ENCODE results near the gene RERE.

DNA sequence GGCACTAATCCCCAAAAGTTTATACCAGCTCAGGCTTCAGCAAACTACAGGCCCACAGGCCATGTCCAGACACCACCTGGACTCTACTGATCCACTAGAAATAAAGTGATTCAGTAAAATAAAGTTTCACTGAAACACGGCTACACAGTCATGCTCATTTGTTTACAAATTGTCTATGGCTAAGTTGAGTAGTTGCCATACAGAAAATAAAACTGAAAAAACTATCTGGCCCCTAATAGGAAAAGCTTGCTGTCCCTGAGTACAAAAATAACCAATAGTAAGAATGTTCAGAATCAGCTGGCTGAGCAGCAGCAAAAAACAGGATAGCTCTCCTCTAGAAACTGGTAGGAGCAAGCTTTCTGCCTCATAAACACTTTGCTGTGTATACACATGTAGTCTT is 221.5 kb downstream of the RERE start:
- TF ChIP-seq, protein P1, sequence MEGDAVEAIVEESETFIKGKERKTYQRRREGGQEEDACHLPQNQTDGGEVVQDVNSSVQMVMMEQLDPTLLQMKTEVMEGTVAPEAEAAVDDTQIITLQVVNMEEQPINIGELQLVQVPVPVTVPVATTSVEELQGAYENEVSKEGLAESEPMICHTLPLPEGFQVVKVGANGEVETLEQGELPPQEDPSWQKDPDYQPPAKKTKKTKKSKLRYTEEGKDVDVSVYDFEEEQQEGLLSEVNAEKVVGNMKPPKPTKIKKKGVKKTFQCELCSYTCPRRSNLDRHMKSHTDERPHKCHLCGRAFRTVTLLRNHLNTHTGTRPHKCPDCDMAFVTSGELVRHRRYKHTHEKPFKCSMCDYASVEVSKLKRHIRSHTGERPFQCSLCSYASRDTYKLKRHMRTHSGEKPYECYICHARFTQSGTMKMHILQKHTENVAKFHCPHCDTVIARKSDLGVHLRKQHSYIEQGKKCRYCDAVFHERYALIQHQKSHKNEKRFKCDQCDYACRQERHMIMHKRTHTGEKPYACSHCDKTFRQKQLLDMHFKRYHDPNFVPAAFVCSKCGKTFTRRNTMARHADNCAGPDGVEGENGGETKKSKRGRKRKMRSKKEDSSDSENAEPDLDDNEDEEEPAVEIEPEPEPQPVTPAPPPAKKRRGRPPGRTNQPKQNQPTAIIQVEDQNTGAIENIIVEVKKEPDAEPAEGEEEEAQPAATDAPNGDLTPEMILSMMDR (conservative IDR thresholded peaks at IDR 0.05 in 1 of 2, IDR thresholded peaks at IDR 0.05 in 1 of 2; ENCODE audit: extremely low read depth in 1 of 2, insufficient read depth in 1 of 2, low read depth in 1 of 2, low read length in 2 of 2): no peak
- no peak for TF ChIP-seq EZH2 (IDR thresholded peaks at IDR 0.05; ENCODE audit: borderline replicate concordance, low read length)
